ENCODE measurements around the gene PLA2G12B. TPM values are rescaled to one million over a fixed set of nuclear protein-coding genes. Genes with fewer than 3 reads are reported as not detected.

The PLA2G12B gene
- total and polyA plus RNA-seq, 2 of the 8 experiments (the other 6 are each of a cell fraction or from before 2014, with no cell fraction given): not detected

DNA sequence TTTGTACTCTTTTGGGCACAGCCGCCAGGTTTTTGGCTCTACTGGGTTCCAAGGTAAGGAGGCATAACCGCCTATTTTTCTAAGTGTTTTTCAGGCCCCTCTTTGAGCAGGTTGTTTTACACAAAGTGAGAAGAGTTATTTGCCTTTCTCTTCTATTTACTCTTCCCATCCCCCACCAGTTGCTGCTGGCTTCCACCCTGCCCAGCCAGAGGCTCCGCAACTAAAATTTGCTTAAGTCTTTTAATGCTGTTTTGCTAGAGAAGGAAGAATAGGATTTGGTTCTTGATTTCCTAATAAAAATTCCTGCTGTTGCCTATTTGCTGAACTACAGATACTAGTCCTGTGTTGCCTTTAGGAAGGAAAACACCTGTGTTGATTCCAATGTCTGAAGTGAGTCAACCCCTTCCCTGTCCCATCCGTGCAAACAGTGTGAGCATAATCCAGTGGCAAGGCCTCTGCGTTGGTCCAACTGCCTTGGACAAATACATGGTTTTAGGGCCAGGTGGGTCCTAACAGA is 1.9 kb downstream of the PLA2G12B start:
- Histone ChIP-seq H3K23me2 (ENCODE audit: low read depth, low read length) (no peaks in the 10 kb centered on the region), H3K56ac (replicated peaks; ENCODE audit: insufficient read length, low read depth, low read length) (no peak overlapping the region), H3K27ac (ENCODE audit: low read depth, low read length) (no peak overlapping the region), H2BK15ac (ENCODE audit: low read length) (no peak overlapping the region), H2AK5ac (ENCODE audit: low read depth, low read length) (no peak overlapping the region), H2AFZ (ENCODE audit: low read length) (peak overlapping the region; percentile 94), H3K4me3 (ENCODE audit: extremely low read depth in 1 of 4, insufficient read depth in 2 of 4, low read depth in 3 of 4, low read length in 4 of 4) (peak overlapping the region in 1 of 4 experiments; percentile 7; a peak in 2 of 8 replicates), H3K4me2 (ENCODE audit: insufficient read depth in 1 of 2, low read depth in 2 of 2, low read length in 2 of 2) (peak overlapping the region; percentile 35 to 41; a peak in 3 of 4 replicates), H3K4ac (replicated peaks; ENCODE audit: insufficient read length, low read depth, low read length) (no peak overlapping the region), H3K79me2 (ENCODE audit: control insufficient read depth in 1 of 2, insufficient read depth in 2 of 2, low read length in 2 of 2) (no peaks in the 10 kb centered on the region), H4K91ac (replicated peaks; ENCODE audit: insufficient read length, low read length) (no peak overlapping the region), H4K5ac (ENCODE audit: insufficient read length, low read depth, low read length) (no peak overlapping the region), H2BK20ac (ENCODE audit: low read length) (no peak overlapping the region), H3K9ac (replicated peaks in 1 of 4; ENCODE audit: extremely low read depth in 1 of 4, low read depth in 3 of 4, low read length in 3 of 4) (no peak overlapping the region; a peak in 1 of 7 replicates), H3K36me3 (ENCODE audit: control insufficient read depth in 2 of 4, insufficient read depth in 4 of 4, low read length in 3 of 4) (no peaks in the 10 kb centered on the region), H3K27me3 (replicated peaks in 1 of 4; ENCODE audit: control insufficient read depth in 3 of 4, extremely low read depth in 1 of 4, insufficient read depth in 3 of 4, low read length in 3 of 4) (no peaks in the 10 kb centered on the region), H3K79me1 (ENCODE audit: low read depth, low read length) (no peaks in the 10 kb centered on the region), H2BK12ac (ENCODE audit: low read depth, low read length) (no peak overlapping the region), H2BK5ac (ENCODE audit: low read depth, low read length) (no peak overlapping the region), H3K14ac (ENCODE audit: insufficient read length) (no peak overlapping the region), H3K9me3 (ENCODE audit: insufficient read depth in 2 of 2, low read depth in 1 of 2, low read length in 1 of 2) (no peaks in the 10 kb centered on the region), H3K18ac (ENCODE audit: extremely low read depth, low read length) (peak overlapping the region; percentile 33; the same call in 1 of the 2 replicates), H4K8ac (ENCODE audit: extremely low read depth, insufficient read depth, low read length) (no peak overlapping the region), H4K20me1 (replicated peaks in 1 of 2; ENCODE audit: control insufficient read depth in 1 of 2, insufficient read depth in 2 of 2, low read length in 2 of 2) (no peaks in the 10 kb centered on the region), H3K4me1 (replicated peaks in 1 of 4; ENCODE audit: control insufficient read depth in 3 of 4, insufficient read depth in 4 of 4, low read length in 3 of 4) (peaks cover 8 to 18% (median 11%) of the 10 kb centered on the region in 4 experiments; a peak in 5 of 7 replicates), H3K23ac (ENCODE audit: insufficient read length) (no peak overlapping the region), H2BK120ac (replicated peaks; ENCODE audit: low read depth, low read length) (no peak overlapping the region)
- ChIA-PET POLR2A (ENCODE audit: partially characterized antibody) (interaction anchor here (2.1 kb wide), 1 partner anchor 16 kb away, joined by 6 read pairs; no protein-coding TSS in a partner anchor), CTCF (ENCODE audit: partially characterized antibody) (interaction anchor here (1.7 kb wide), 1 partner anchor 143 kb away, joined by 4 read pairs; no protein-coding TSS in a partner anchor)
- WGBS, 2 experiments (ENCODE audit: extremely low coverage in 1 of 2, insufficient coverage in 1 of 2, insufficient read length in 1 of 2, insufficient replicate concordance in 2 of 2, low coverage in 1 of 2, low lambda C conversion rate in 2 of 2, missing lambda C conversion rate in 1 of 2): 48% methylated on average over 5 of the region's 5 CpGs; no CpG with 5 or more reads in 1 of the 2 experiments
- FAIRE-seq (no peak), DNase-seq (ENCODE audit: low read depth in 1 of 2, low spot score in 2 of 2) (no peak)
- TF ChIP-seq POLR2AphosphoS5 (IDR thresholded peaks at IDR 0.05; ENCODE audit: low read depth, low read length) (no peak), SP1 (IDR thresholded peaks at IDR 0.05; ENCODE audit: low read depth, low read length) (0 out of 2 replicates have a peak, but pooled peaks have one; percentile 41), NRF1 (IDR thresholded peaks at IDR 0.05; ENCODE audit: low read depth, low read length) (no peak), SP2 (IDR thresholded peaks at IDR 0.05; ENCODE audit: low read length) (no peak), RNF2 (IDR thresholded peaks at IDR 0.05; ENCODE audit: borderline replicate concordance, low read depth, low read length, missing control alignments, poor library complexity, severe bottlenecking) (no peak), EP300 (IDR thresholded peaks at IDR 0.05; ENCODE audit: borderline replicate concordance in 1 of 2, low read depth in 2 of 2, low read length in 2 of 2) (no peak), TCF12 (IDR thresholded peaks at IDR 0.05; ENCODE audit: low read depth, low read length) (no peak), MAFK (IDR thresholded peaks at IDR 0.05; ENCODE audit: low read depth, low read length) (no peak), NANOG (IDR thresholded peaks at IDR 0.05; ENCODE audit: insufficient read depth, low read depth, low read length, poor library complexity, severe bottlenecking) (no peak), POLR2A (IDR thresholded peaks at IDR 0.05; ENCODE audit: control extremely low read depth in 1 of 2, low read depth in 2 of 2, low read length in 2 of 2) (no peak), TAF7 (optimal IDR thresholded peaks at IDR 0.05; ENCODE audit: borderline replicate concordance, low read depth, low read length) (no peak), CHD1 (IDR thresholded peaks at IDR 0.05; ENCODE audit: low read depth, low read length) (no peak), GTF2F1 (IDR thresholded peaks at IDR 0.05; ENCODE audit: borderline replicate concordance, low read depth, low read length) (no peak), ASH2L (IDR thresholded peaks at IDR 0.05; ENCODE audit: low read length) (peak; percentile 87)

Measured in H1 (cell line).